ENCODE data around the gene SPP2.

DNA sequence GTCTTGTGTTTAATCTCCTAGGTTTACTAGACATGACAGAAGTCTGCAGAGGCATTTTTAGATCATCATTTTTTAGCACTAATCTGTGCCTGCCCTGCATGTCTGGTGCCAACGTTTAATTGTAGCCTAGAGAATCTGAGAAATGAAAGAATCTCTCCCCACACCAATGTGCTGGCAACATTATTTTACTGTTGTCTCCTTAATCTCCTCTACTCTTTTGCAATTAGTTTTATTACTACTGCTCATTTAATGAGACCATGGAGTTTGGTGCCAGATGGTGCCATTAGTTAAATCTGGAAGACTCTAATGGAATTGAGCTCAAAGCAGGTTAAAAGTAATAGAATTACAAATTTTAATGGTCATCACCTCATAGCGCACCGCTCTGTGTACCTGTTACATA lies 4.0 kb upstream of the SPP2 start:
- TF ChIP-seq TEAD4 (IDR thresholded peaks at IDR 0.05; ENCODE audit: low read depth, low read length) (no peak), CBX5 (IDR thresholded peaks at IDR 0.05; ENCODE audit: low read depth, low read length) (no peak), NANOG (IDR thresholded peaks at IDR 0.05; ENCODE audit: insufficient read depth, low read depth, low read length, poor library complexity, severe bottlenecking) (no peak), TBP (IDR thresholded peaks at IDR 0.05; ENCODE audit: low read depth, low read length) (no peak), CEBPB (IDR thresholded peaks at IDR 0.05; ENCODE audit: low read depth, low read length) (no peak), JUN (IDR thresholded peaks at IDR 0.05; ENCODE audit: low read depth, low read length) (no peak), EZH2 (IDR thresholded peaks at IDR 0.05; ENCODE audit: low read depth, low read length, severe bottlenecking) (no peak), CTCF (IDR thresholded peaks at IDR 0.05; ENCODE audit: control extremely low read depth in 1 of 3, insufficient read depth in 1 of 3, low read depth in 1 of 3, low read length in 3 of 3) (no peak), E2F6 (IDR thresholded peaks at IDR 0.05) (no peak), SIN3A (conservative IDR thresholded peaks at IDR 0.05 in 1 of 2, IDR thresholded peaks at IDR 0.05 in 1 of 2; ENCODE audit: low read depth in 1 of 2, low read length in 2 of 2) (no peak), BRCA1 (IDR thresholded peaks at IDR 0.05; ENCODE audit: low read depth, low read length) (no peak)

Measured in H1 (cell line).